Activated CD8-positive, alpha-beta memory T cell treated with anti-CD3 and anti-CD28 coated beads, Interleukin-2, amount 50 U/mL, for 48 hours (primary cell): ENCODE measurements around the gene STK32A.

ENCODE experiments used
- DNase-seq: peaks from one replicate; pipeline ENCODE4 v3.0.0-alpha.2; 2020

Gene STK32A

GRCh38 chr5:147430628-147431027 is 195.8 kb downstream of the STK32A start:
- DNase-seq: no peak

DNA sequence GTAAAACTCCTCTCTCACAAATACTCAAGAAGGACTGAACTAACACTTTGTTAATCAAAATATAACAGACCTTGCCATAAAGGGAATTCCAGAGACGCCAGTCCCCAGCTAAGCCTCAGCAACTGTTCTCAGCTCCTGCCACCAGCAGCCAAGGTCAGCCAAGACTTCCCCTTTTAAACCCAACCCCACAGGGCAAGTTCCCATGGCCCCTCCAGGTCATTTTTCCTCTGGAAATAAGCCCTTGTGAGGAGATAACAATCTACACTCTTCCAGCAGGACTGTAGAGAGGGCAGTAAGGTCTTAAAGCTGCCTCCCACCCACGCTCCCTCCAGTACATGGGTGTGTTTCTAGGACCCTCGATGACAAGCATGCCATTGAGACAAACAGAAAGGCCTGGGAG is 196.8 kb downstream of the STK32A start:
- no peak for DNase-seq

- DNase-seq: no peak
Observed at GRCh38 chr5:147432323-147432722, 197.5 kb downstream of the STK32A start.

- DNase-seq: no peak
Observed at GRCh38 chr5:147434049-147434448, 199.2 kb downstream of the STK32A start.

DNA sequence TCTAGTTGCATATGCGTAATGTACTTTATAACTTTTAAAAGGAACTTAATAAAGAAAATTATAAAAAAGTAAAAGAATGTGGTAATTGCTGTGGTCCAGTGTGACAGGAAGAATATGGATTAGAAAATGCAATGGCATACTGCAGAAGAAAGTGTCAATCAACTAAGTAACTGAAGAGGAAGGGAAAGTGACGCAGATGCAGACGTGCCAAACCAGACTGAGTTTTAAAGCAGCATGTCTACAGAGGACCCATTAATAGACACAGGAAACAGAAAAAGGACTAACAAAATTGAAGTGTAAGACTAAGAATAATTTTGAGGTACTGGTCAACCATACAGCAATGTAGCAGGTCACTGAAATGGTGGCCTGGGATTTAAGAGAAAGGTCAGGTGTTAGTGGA is 201.8 kb downstream of the STK32A start:
- DNase-seq: no peak

DNA sequence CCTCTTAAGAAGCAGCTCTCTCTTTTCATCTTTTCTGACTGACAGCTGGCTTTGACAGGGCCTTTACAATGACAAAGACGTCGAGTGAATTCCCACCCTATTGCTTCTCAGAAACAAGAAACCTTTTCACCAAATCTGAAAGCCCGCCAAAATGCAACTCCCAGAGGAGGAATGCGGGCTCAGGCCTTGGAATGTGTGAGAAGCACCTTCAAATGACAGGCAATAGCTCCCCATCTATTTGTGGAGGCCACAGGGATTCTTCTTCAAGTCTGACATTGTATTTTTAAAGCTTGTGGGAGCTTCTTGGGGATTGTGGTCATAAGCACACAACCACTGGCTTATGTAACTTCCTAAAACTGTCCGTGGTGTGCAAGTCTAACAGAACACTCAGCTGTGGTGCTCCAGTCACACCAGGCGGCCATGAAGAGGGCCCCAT is 202.4 kb downstream of the STK32A start:
- no peak for DNase-seq
